Neural cell (in vitro differentiated cells): ENCODE data around the gene CEACAM4. TPM values are rescaled to one million over a fixed set of nuclear protein-coding genes. Genes with fewer than 3 reads are reported as not detected.

Source experiments
- H2AFZ ChIP-seq: fragments of 200-600, 300-800 bp; sonication (generic), shearing (Covaris generic); 2 replicates; pipeline ENCODE4 v1.6.0; 2014; ENCODE audit warnings: low read depth, mild to moderate bottlenecking, antibody characterized with exemption, low read length, moderate library complexity
- H3F3A ChIP-seq: fragments of 200-600 bp; shearing (Covaris generic); 2 replicates; pipeline ENCODE4 v1.6.1; 2016; ENCODE audit warnings: mild to moderate bottlenecking, moderate library complexity, mixed read lengths, antibody characterized with exemption, low read length; ENCODE audit not compliant: insufficient read depth, poor library complexity, severe bottlenecking
- H3K27ac ChIP-seq: fragments of 200-600, 300-800 bp; sonication (generic), shearing (Covaris generic); 2 replicates; pipeline ENCODE4 v1.5.1; 2014; ENCODE audit warnings: mild to moderate bottlenecking, low read length, moderate library complexity
- H3K27me3 ChIP-seq: fragments of 300-800, 200-600 bp; sonication (generic), shearing (Covaris generic); 2 replicates; pipeline ENCODE4 v1.6.0; 2014; ENCODE audit warnings: mild to moderate bottlenecking, low read depth, low read length, moderate library complexity; ENCODE audit not compliant: insufficient read depth
- H3K36me3 ChIP-seq: fragments of 300-800, 200-600 bp; sonication (generic), shearing (Covaris generic); 2 replicates; pipeline ENCODE4 v1.5.1; 2014; ENCODE audit warnings: mild to moderate bottlenecking, antibody characterized with exemption, low read length, moderate library complexity; ENCODE audit not compliant: insufficient read depth
- H3K4me2 ChIP-seq: fragments of 300-800, 200-600 bp; sonication (generic), shearing (Covaris generic); 2 replicates; pipeline ENCODE4 v1.6.0; 2014; ENCODE audit warnings: mild to moderate bottlenecking, low read length
- H3K4me3 ChIP-seq: fragments of 300-800, 200-600 bp; sonication (generic), shearing (Covaris generic); 2 replicates; pipeline ENCODE4 v1.5.1; 2014; ENCODE audit warnings: mild to moderate bottlenecking, low read length, moderate library complexity
- H3K79me2 ChIP-seq: fragments of 200-600 bp; shearing (Covaris generic); replicated peaks from 2 replicates; pipeline ENCODE4 v1.6.0; 2014; ENCODE audit warnings: mild to moderate bottlenecking, low read length, moderate library complexity; ENCODE audit not compliant: insufficient read depth
- H3K9ac ChIP-seq: fragments of 300-800, 200-600 bp; sonication (generic), shearing (Covaris generic); 2 replicates; pipeline ENCODE4 v1.6.1; 2016; ENCODE audit warnings: mild to moderate bottlenecking, low read length, mixed read lengths
- H3K9me2 ChIP-seq: fragments of 200-600 bp; shearing (Covaris generic); 2 replicates; pipeline ENCODE4 v1.6.1; 2016; ENCODE audit warnings: mild to moderate bottlenecking, low read length, mixed read lengths; ENCODE audit not compliant: insufficient read depth
- H3K9me3 ChIP-seq: fragments of 200-600, 300-800 bp; sonication (generic), shearing (Covaris generic); 2 replicates; pipeline ENCODE4 v1.6.1; 2016; ENCODE audit warnings: mild to moderate bottlenecking, mixed run types, low read length, moderate library complexity, mixed read lengths
- H4K20me1 ChIP-seq: fragments of 200-600 bp; shearing (Covaris generic); 2 replicates; pipeline ENCODE4 v1.6.1; 2016; ENCODE audit warnings: mild to moderate bottlenecking, mixed run types; ENCODE audit not compliant: insufficient read depth
- EP300 ChIP-seq: fragments of 450-650 bp; conservative IDR thresholded peaks from 2 replicates; pipeline ENCODE4 v1.6.1; 2014; ENCODE audit warnings: antibody characterized with exemption, mild to moderate bottlenecking, moderate library complexity; ENCODE audit not compliant: poor library complexity, severe bottlenecking
- EZH2 ChIP-seq: fragments of 200-600, 300-800 bp; shearing (Covaris generic), sonication (generic); IDR thresholded peaks from 2 replicates; pipeline ENCODE4 v1.6.1; 2014; ENCODE audit warnings: antibody characterized with exemption, low read length, borderline replicate concordance, mild to moderate bottlenecking; ENCODE audit not compliant: insufficient read depth, poor library complexity, severe bottlenecking
- MXI1 ChIP-seq: fragments of 450-650 bp; conservative IDR thresholded peaks from 2 replicates; pipeline ENCODE4 v1.6.1; 2014; ENCODE audit warnings: antibody characterized with exemption, mild to moderate bottlenecking; ENCODE audit not compliant: poor library complexity, severe bottlenecking
- POLR2AphosphoS5 ChIP-seq: IDR thresholded peaks from 2 replicates; pipeline ENCODE4 v1.6.1; 2012
- RAD21 ChIP-seq: fragments of 450-650 bp; conservative IDR thresholded peaks from 2 replicates; pipeline ENCODE4 v1.6.1; 2014; ENCODE audit warnings: antibody characterized with exemption, mild to moderate bottlenecking, moderate library complexity
- SMC3 ChIP-seq: fragments of 450-650 bp; conservative IDR thresholded peaks from 2 replicates; pipeline ENCODE4 v1.6.1; 2014; ENCODE audit warnings: antibody characterized with exemption, mild to moderate bottlenecking, moderate library complexity; ENCODE audit not compliant: poor library complexity
- TAF1 ChIP-seq: IDR thresholded peaks from 2 replicates; pipeline ENCODE4 v1.6.1; 2012; ENCODE audit warnings: low read depth
- polyA plus RNA-seq: library from polyadenylated mRNA; depleted of rRNA; stranded (reverse); fragments of >200 nt; gene quantifications from 2 replicates; pipeline ENCODE4 v1.2.3, GENCODE V29; 2014
- TF ChIP-seq, protein P1 (sequence below): fragments of 450-650 bp; IDR thresholded peaks from 2 replicates; pipeline ENCODE4 v1.5.1; 2014; ENCODE audit warnings: antibody characterized with exemption, mild to moderate bottlenecking, moderate library complexity; ENCODE audit not compliant: poor library complexity, severe bottlenecking
- TF ChIP-seq, protein P2 (sequence below): IDR thresholded peaks from 2 replicates; pipeline ENCODE4 v1.6.1; 2012; ENCODE audit warnings: borderline replicate concordance

The CEACAM4 gene
- polyA plus RNA-seq, 1 donor from 2014 or later = not detected

DNA sequence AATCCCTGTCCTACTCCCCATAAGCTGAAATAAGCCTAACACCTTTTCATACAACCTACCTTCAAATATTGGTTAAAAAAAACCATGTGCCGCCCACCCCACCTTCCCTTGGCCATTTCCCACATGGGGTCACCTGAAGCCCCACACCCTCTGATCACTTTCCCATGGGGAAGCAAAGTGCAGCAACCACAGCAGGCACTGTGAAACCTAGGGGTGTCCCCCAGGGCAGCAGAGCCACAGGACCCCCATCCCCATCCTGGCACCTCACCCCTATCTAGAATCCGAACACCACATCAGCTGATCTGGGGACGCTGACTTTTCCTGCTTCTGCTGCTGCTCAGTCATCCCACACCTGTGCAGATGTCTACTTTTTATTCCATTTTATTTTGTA lies 31.0 kb downstream of the CEACAM4 start:
- H3K36me3 ChIP-seq = no peaks in the 10 kb centered on the region
- H3K79me2 ChIP-seq = no peaks in the 10 kb centered on the region
- H3K27me3 ChIP-seq = no peaks in the 10 kb centered on the region
- TF ChIP-seq EP300 (no peak), EZH2 (no peak), POLR2AphosphoS5 (no peak), RAD21 (no peak), MXI1 (no peak), SMC3 (no peak), TAF1 (no peak)
- TF ChIP-seq, protein P1, sequence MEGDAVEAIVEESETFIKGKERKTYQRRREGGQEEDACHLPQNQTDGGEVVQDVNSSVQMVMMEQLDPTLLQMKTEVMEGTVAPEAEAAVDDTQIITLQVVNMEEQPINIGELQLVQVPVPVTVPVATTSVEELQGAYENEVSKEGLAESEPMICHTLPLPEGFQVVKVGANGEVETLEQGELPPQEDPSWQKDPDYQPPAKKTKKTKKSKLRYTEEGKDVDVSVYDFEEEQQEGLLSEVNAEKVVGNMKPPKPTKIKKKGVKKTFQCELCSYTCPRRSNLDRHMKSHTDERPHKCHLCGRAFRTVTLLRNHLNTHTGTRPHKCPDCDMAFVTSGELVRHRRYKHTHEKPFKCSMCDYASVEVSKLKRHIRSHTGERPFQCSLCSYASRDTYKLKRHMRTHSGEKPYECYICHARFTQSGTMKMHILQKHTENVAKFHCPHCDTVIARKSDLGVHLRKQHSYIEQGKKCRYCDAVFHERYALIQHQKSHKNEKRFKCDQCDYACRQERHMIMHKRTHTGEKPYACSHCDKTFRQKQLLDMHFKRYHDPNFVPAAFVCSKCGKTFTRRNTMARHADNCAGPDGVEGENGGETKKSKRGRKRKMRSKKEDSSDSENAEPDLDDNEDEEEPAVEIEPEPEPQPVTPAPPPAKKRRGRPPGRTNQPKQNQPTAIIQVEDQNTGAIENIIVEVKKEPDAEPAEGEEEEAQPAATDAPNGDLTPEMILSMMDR = no peak
- TF ChIP-seq, protein P2, sequence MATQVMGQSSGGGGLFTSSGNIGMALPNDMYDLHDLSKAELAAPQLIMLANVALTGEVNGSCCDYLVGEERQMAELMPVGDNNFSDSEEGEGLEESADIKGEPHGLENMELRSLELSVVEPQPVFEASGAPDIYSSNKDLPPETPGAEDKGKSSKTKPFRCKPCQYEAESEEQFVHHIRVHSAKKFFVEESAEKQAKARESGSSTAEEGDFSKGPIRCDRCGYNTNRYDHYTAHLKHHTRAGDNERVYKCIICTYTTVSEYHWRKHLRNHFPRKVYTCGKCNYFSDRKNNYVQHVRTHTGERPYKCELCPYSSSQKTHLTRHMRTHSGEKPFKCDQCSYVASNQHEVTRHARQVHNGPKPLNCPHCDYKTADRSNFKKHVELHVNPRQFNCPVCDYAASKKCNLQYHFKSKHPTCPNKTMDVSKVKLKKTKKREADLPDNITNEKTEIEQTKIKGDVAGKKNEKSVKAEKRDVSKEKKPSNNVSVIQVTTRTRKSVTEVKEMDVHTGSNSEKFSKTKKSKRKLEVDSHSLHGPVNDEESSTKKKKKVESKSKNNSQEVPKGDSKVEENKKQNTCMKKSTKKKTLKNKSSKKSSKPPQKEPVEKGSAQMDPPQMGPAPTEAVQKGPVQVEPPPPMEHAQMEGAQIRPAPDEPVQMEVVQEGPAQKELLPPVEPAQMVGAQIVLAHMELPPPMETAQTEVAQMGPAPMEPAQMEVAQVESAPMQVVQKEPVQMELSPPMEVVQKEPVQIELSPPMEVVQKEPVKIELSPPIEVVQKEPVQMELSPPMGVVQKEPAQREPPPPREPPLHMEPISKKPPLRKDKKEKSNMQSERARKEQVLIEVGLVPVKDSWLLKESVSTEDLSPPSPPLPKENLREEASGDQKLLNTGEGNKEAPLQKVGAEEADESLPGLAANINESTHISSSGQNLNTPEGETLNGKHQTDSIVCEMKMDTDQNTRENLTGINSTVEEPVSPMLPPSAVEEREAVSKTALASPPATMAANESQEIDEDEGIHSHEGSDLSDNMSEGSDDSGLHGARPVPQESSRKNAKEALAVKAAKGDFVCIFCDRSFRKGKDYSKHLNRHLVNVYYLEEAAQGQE = no peak
- H3K27ac ChIP-seq = no peak overlapping the region
- H3K9me2 ChIP-seq = no peaks in the 10 kb centered on the region
- no peaks in the 10 kb centered on the region for H3F3A ChIP-seq
- H4K20me1 ChIP-seq = no peaks in the 10 kb centered on the region
- no peak overlapping the region for H2AFZ ChIP-seq
- H3K4me2 ChIP-seq = no peak overlapping the region
- H3K9me3 ChIP-seq = peaks cover 3% of the 10 kb centered on the region
- no peak overlapping the region for H3K9ac ChIP-seq
- H3K4me3 ChIP-seq = no peak overlapping the region

DNA sequence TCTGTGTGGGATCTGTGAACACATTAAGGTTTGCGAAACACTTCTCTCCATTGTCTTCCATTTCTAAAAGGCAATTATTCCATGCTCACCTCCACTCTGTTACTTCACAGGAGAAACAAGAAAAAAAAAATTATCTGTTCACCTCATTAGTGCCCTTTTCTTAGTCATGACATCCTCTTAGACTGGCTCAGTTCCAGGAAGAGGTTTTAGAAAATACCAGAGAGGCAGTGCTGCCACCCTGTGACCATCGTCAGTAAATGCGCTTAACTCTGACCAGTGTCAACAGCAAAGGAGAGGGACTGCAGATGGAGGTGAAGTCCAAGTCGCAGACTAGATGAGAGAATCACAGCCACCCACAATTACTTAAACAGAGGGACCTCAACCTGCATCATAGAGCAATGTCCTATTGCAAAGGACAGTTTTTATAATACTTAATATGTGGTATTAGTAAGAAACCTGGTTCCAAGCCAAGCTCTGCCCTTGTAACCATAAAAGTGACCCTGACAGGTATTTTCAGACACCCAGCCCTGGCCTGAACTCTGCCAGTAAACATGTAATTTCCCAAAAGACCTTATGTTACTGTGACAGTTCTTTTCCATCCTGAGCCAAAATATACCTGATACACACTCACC lies 31.5 kb downstream of the CEACAM4 start:
- Histone ChIP-seq H3F3A (no peaks in the 10 kb centered on the region), H3K9me2 (no peaks in the 10 kb centered on the region), H3K36me3 (no peaks in the 10 kb centered on the region), H2AFZ (no peak overlapping the region), H3K9me3 (peaks cover 3% of the 10 kb centered on the region), H4K20me1 (no peaks in the 10 kb centered on the region), H3K27me3 (no peaks in the 10 kb centered on the region), H3K27ac (no peak overlapping the region), H3K79me2 (no peaks in the 10 kb centered on the region), H3K4me2 (no peak overlapping the region), H3K4me3 (no peak overlapping the region), H3K9ac (no peak overlapping the region)
- TF ChIP-seq SMC3 = peak; percentile 36
- peak; percentile 56 for TF ChIP-seq RAD21
- TF ChIP-seq, protein P1 = peak; percentile 64
- no peak for TF ChIP-seq MXI1
